Ectodermal cell (in vitro differentiated cells): ENCODE results near the gene L1TD1. TPM values are rescaled to one million over a fixed set of nuclear protein-coding genes. Genes with fewer than 3 reads are reported as not detected.
"Not testable (repeated sequence)": the region's sequence is repeated elsewhere in the genome, so short reads cannot be mapped to it uniquely, and the experiment has no call there.

Source experiments
- H3K27ac ChIP-seq: 2 replicates; pipeline ENCODE4 v1.7.0; 2013; ENCODE audit warnings: mild to moderate bottlenecking, low read depth, low read length; ENCODE audit not compliant: insufficient read depth, poor library complexity, severe bottlenecking
- H3K27me3 ChIP-seq: 2 replicates; pipeline ENCODE4 v1.7.0; 2013; ENCODE audit warnings: mild to moderate bottlenecking, low read length; ENCODE audit not compliant: insufficient read depth, control insufficient read depth, poor library complexity, severe bottlenecking
- H3K36me3 ChIP-seq: one replicate; pipeline ENCODE4 v1.7.0; 2013; ENCODE audit warnings: low read length; ENCODE audit not compliant: control insufficient read depth, insufficient read depth
- H3K4me1 ChIP-seq: one replicate; pipeline ENCODE4 v1.7.0; 2013; ENCODE audit warnings: low read length; ENCODE audit not compliant: control insufficient read depth, insufficient read depth
- H3K4me3 ChIP-seq: 2 replicates; pipeline ENCODE4 v1.7.0; 2013; ENCODE audit warnings: low read depth, low read length, control low read depth; ENCODE audit not compliant: insufficient read depth
- H3K9me3 ChIP-seq: 2 replicates; pipeline ENCODE4 v1.7.0; 2013; ENCODE audit warnings: mild to moderate bottlenecking, low read length, moderate library complexity; ENCODE audit not compliant: control insufficient read depth
- WGBS, 2 experiments: methylation state at CpG; one replicate each; pipeline ENCODE4 v1.1.7; 2013; ENCODE audit warnings: missing lambda C conversion rate in 2 of 2; 5-methylcytosine and 5-hydroxymethylcytosine counted together
- polyA plus RNA-seq, 4 experiments: library from polyadenylated mRNA; stranded (reverse); fragments of 50-300 nt; gene quantifications; one replicate each; pipeline ENCODE4 v1.2.3, GENCODE V29; 2013

L1TD1 gene, protein sequence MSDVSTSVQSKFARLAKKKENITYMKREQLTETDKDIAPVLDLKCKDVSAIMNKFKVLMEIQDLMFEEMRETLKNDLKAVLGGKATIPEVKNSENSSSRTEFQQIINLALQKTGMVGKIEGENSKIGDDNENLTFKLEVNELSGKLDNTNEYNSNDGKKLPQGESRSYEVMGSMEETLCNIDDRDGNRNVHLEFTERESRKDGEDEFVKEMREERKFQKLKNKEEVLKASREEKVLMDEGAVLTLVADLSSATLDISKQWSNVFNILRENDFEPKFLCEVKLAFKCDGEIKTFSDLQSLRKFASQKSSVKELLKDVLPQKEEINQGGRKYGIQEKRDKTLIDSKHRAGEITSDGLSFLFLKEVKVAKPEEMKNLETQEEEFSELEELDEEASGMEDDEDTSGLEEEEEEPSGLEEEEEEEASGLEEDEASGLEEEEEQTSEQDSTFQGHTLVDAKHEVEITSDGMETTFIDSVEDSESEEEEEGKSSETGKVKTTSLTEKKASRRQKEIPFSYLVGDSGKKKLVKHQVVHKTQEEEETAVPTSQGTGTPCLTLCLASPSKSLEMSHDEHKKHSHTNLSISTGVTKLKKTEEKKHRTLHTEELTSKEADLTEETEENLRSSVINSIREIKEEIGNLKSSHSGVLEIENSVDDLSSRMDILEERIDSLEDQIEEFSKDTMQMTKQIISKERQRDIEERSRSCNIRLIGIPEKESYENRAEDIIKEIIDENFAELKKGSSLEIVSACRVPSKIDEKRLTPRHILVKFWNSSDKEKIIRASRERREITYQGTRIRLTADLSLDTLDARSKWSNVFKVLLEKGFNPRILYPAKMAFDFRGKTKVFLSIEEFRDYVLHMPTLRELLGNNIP
- 9.8 TPM for polyA plus RNA-seq (2013, experiment 1 of 4)
- polyA plus RNA-seq (2013, experiment 2 of 4), result 10.0 TPM
- 7.4 TPM for polyA plus RNA-seq (2013, experiment 3 of 4)
- polyA plus RNA-seq (2013, experiment 4 of 4), result 8.1 TPM

DNA sequence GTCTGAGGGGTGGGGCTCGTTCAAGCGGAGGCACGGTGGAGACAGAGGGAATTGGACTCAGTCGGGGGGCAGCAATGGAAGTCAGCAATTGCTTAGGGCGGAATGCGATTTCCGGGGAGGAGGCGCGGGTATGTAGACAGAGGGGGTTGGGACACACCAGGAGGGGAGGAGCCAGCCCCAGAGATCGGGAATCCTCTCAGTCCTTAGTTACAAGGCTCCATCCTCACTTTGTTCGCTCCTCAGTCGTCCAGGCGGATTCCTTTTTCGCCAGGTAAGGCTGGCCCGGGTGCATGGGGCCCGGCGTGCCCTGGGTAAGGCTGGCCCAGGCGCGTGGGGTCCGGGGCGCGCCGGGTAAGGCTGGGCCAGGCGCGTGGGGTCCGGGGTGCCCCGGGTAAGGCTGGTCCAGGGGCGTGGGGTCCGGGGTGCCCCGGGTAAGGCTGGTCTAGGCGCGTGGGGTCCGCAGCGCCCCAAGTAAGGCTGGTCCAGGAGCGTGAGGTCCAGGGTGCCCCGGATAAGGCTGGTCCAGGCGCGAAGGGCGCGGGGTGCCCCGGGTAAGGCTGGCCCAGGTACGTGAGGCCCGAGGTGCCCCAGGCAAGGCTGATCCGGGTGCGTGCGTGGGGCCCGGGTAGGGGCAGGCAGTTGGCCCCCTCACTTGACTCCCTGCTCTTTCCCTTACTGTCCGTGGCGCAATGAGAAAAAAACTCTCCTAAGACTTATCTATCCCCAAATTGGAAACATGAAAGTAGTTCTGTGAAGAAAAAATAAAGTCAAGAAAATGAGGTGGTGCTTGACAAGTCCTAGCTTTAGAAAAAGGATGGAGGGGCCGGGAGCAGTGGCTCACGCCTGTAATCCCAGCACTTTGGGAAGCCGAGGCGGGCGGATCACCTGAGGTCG, at the start of gene L1TD1:
Gene L1TD1 (plus strand): TSS at position 199 of the 894 bp plus-strand sequence. CDS start 11,780 bp downstream, outside the sequence.
- WGBS, 2 experiments, result 1% methylated on average over 54 of the region's 55 CpGs
- H3K27ac ChIP-seq, result no peak within 1 kb of the TSS
- H3K4me3 ChIP-seq, result peak within 1 kb of the TSS; percentile 49

DNA sequence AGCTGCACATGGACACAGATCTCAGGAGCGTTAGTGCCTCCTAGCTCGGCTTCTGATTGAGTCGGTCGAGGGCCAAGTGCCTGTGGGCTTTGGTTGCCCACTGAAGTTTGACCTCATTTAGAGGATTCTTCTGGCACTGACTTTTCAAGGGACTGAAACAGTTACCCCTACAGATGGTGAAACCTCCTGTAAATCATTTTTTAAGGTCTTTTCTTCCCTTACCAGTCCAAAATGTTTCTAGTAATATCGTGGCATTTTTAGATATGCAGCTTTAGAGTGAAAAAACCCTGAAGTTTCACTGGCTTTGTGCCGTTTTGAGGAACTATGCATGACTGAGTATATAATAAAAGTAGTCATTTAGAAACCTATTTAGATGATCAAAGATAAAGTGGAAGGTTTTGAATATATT, 34.7 kb upstream of the L1TD1 start:
- 89 to 93% methylated on average over 4 to 6 of the region's 6 CpGs for WGBS, 2 experiments

More for the DNA sequence above, at the start of gene L1TD1:
- no peaks in the 10 kb centered on the region for H3K9me3 ChIP-seq
- H3K4me1 ChIP-seq, result peaks cover 5% of the 10 kb centered on the region
- H3K27me3 ChIP-seq, result peaks cover 40% of the 10 kb centered on the region
- H3K36me3 ChIP-seq, result no peaks in the 10 kb centered on the region

GRCh38 chr1:62161711-62162110, 32.9 kb upstream of the L1TD1 start:
- Histone ChIP-seq H3K27me3 (no peaks in the 10 kb centered on the region), H3K4me3 (no peak overlapping the region), H3K9me3 (no peaks in the 10 kb centered on the region), H3K4me1 (no peaks in the 10 kb centered on the region), H3K36me3 (no peaks in the 10 kb centered on the region), H3K27ac (no peak overlapping the region)
- WGBS, 2 experiments, result 97 to 100% methylated on average over 1 of the region's 1 CpG

More for the DNA sequence above, 34.7 kb upstream of the L1TD1 start:
- Histone ChIP-seq H3K27ac (no peak overlapping the region), H3K4me1 (no peaks in the 10 kb centered on the region), H3K27me3 (no peaks in the 10 kb centered on the region), H3K36me3 (no peaks in the 10 kb centered on the region), H3K9me3 (no peaks in the 10 kb centered on the region), H3K4me3 (no peak overlapping the region)

- not testable (repeated sequence) for H3K27ac ChIP-seq, H3K27me3 ChIP-seq, H3K36me3 ChIP-seq, H3K9me3 ChIP-seq, H3K4me3 ChIP-seq, H3K4me1 ChIP-seq
- 91 to 93% methylated on average over 10 of the region's 10 CpGs for WGBS, 2 experiments
Measured at GRCh38 chr1:62170380-62170779, 24.3 kb upstream of the L1TD1 start.

DNA sequence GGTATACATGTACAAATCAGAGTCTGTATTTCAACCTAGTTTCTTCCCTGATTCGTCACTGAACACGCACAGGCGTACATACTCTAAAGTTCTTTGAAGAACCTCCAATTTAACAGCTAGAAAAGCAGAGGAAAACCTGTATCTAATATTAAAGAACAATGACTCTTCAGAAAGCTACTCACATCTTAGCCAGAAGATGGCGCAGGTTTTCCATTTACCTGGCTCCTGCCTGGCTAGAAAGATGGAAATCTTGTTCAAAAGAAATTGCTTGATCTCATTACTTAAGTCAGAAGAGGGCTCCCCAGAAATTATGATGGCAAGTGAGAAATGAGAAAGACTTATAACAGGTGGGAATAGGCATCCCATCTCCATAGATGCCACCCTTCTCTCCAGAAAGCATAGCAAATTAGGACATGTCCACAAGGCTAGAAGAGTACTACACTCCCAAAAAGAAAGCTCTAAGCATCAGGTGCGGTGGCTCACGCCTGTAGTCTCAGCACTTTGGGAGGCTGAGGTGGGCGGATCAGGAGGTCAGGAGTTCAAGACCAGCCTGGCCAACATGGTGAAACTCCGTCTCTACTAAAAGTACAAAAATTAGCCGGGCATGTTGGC, 19.0 kb upstream of the L1TD1 start:
- no peak overlapping the region for H3K4me3 ChIP-seq
- WGBS, 2 experiments, result 53% methylated on average over 9 of the region's 9 CpGs
- H3K27me3 ChIP-seq, result no peaks in the 10 kb centered on the region
- no peak overlapping the region for H3K27ac ChIP-seq
- H3K4me1 ChIP-seq, result no peaks in the 10 kb centered on the region
- no peaks in the 10 kb centered on the region for H3K9me3 ChIP-seq
- H3K36me3 ChIP-seq, result no peaks in the 10 kb centered on the region

DNA sequence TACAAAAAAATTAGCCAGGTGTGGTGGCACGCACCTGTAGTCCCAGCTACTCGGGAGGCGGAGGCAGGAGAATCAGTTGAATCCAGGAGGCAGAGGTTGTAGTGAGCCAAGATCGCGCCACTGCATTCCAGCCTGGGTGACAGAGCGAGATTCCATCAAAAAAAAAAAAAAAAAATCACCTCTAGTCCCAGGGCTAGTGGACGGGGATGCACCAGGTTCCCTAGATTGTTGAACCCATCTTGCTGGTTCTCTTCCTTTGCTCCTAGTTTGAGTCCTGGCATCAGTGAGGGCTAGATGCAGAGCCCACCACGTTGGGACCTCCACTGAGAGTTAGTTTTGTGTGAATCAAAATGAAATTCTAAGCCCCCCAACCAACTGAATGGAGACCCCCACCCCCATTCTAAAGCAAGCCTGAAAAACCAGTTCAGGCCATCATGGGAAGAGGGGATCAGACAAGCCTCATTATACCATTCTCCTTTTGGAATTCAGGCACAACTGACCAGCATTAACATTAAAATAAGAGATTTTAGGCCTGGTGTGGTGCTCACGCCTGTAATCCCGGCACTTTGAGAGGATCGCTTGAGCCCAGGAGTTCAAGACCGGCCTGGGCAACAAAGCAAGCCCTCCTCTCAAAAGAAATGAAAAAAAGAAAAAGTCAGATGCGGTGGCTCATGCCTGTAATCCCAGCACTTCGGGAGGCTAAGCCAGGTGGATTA, 17.9 kb upstream of the L1TD1 start:
- Histone ChIP-seq H3K36me3 (no peaks in the 10 kb centered on the region), H3K27ac (no peak overlapping the region)

GRCh38 chr1:62177621-62178020, 17.0 kb upstream of the L1TD1 start:
- no peaks in the 10 kb centered on the region for H3K36me3 ChIP-seq
- H3K9me3 ChIP-seq, result no peaks in the 10 kb centered on the region
- no peak overlapping the region for H3K27ac ChIP-seq
- no peak overlapping the region for H3K4me3 ChIP-seq
- peaks cover 7% of the 10 kb centered on the region for H3K4me1 ChIP-seq
- 78 to 87% methylated on average over 1 of the region's 1 CpG for WGBS, 2 experiments
- no peaks in the 10 kb centered on the region for H3K27me3 ChIP-seq

More for the DNA sequence above, 17.9 kb upstream of the L1TD1 start:
- no peaks in the 10 kb centered on the region for H3K27me3 ChIP-seq
- no peak overlapping the region for H3K4me3 ChIP-seq
- H3K4me1 ChIP-seq, result peaks cover 6% of the 10 kb centered on the region
- no peaks in the 10 kb centered on the region for H3K9me3 ChIP-seq
- WGBS, 2 experiments, result 74 to 84% methylated on average over 14 of the region's 14 CpGs

DNA sequence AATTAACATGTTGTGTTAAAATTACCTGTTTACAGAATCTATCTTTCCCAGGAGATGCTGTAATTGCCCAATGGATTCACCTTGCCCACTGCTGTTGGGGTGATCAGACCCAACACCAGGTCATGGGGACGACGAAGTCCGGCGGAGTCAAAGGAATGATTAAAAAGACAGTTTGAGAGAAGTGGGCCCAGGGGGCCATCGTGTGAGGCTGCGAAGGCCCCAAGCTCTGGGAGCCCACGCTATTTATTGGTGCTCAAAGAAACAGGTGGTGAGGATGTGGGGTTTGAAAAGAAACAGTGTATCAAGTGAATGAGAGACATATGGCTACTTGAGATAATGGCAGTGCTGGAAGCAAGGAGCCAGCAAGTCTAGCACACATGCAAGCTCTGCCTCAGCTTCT, 16.3 kb upstream of the L1TD1 start:
- Histone ChIP-seq H3K36me3 (no peaks in the 10 kb centered on the region), H3K27ac (no peak overlapping the region), H3K4me1 (peaks cover 14% of the 10 kb centered on the region), H3K27me3 (no peaks in the 10 kb centered on the region), H3K9me3 (no peaks in the 10 kb centered on the region), H3K4me3 (no peak overlapping the region)
- 92 to 93% methylated on average over 7 of the region's 7 CpGs for WGBS, 2 experiments

DNA sequence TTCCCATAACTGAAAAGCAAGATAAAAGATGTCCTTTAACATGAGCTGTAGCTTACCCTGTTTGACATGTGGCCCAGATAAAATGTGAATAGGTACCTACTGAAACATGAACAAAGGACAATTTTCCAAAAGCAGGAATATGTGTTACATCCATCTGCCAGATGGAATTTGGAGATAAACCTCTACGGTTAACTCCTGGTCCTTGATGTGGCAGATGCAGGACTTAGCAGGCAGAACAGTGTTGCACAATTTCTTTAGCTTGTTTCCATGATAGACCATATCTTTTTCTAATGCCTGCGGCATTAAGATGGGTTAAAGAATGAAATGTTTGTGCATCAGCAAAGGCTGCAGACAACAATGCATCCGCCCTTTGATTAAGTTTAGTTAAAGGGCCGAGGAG, 14.6 kb upstream of the L1TD1 start:
- WGBS, 2 experiments, result 95% methylated on average over 4 of the region's 4 CpGs
- H3K4me1 ChIP-seq, result peaks cover 18% of the 10 kb centered on the region
- H3K9me3 ChIP-seq, H3K4me3 ChIP-seq, H3K27me3 ChIP-seq, H3K27ac ChIP-seq, H3K36me3 ChIP-seq: not testable (repeated sequence)
